ENCODE data around the gene LRP8.

LRP8 gene

DNA sequence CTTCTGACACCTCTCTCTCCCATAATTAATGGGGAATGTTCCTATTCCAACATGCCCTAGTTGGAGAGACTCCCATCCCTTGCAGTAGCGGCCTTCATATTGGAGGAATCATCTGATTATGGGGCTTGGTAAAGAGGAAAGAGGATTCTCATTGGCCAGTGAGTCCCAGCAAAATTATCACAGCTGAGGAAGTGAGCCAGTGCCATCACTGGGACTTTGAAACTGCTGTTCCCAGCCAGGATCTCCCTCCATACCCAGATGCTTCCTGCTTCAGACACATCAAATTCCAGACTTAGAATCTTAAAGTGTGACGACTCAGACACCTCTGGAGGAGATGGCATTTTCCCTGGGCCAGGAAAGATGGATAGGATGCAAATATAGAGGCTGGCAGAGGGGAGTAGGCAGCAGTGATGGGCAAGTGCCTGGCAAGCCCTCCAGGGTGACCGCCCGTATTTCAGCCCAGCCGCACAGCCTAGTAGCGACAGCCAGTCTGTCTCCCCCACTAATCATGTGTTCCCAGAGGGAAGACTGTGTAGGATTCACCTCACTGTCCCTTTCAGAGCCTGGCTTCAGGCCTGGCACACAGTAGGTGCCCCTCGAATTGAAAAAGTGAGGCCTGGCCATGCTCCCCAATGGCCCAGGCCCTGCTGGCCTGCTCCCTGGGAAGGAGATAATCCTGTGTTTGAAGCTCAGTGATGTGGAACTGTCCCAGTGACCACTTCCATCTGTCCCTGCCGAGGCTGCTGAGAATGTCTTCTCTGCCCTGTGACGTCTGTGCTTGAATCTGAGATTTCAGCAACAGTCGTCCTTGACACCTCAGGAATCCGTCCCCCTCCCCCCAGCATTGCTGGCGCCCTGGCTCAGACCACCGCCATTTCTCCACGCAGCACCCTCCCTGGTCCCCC, 48.3 kb downstream of the LRP8 start:
- DNase-seq: no peak

DNA sequence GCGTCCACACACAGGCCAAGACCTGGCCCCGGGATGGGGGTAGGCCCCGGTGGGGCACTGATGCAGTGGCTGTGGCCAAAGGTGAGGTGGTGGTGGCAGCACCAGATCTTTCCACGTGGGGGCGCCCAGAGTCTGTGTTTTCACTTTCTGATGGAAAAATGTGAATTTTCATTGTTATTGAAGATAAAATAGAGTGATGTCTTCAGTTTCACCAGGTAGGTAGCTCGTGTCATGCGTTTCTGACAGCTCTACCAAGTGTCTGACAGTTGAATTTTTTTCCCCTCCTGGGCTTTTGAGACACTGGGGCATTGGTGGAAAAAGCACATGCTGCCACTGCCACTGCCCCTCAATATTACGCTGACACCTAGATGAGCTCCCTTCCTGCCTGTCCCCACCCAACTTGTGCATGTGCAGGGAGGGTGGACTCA, 49.6 kb downstream of the LRP8 start:
- DNase-seq: no peak

DNA sequence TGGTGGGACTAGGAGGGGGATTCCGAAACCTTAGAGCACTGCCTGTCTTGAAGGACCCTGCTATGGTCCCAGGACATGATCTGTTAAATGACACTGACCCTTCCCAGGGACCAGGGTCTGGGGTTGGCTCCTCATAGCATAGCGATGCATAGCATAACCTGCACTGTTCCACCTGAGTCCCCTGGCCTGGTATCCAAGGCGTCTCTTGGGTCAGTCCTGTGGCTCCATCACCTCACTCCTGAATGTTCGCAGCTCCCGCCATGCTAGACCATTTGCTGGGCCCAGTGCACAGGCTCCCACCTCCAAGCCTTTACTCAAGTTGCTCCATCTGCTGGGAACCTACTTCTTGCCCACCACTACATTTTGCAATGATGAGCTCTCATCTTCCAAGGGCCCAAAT, 50.5 kb downstream of the LRP8 start:
- no peak for DNase-seq

DNA sequence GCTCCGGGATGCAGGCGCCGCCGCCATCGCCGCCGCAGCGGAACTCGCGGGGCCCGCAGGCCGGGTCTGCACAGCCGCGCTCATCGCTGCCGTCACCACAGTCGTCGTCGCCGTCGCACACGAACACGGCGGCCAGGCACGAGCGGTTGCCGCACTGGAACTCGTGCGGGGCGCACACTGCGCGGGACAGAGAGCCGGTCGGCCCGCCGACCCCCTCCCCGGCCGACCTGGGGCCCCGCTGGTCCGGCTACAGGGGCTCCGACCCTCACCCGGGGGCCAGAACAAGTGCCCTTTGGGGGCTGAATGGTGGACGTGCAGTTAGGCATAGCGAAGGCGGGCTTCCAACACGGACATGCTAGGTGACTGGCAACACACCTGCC, 51.0 kb downstream of the LRP8 start:
- DNase-seq: no peak

GRCh38 chr1:53276153-53276901, 51.5 kb downstream of the LRP8 start:
- DNase-seq: no peak

DNA sequence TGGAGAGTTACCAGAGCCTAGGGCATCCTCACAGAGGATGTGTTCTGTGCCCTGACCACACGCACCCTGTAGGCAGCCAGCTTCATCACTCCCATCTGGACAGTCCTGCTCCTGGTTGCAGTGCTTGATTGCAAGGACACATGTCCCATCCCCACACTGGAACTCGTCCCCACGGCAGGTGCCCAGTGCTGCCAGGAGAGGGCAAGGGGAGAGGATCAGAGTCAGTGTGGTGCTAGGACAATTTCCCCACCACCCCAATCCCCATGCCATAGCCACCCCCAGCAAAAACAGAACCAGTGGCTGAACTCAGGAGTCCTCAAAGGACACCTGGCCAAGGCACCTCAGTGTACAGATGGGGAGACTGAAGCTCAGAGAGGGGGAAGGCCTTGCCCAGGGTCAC, 52.3 kb downstream of the LRP8 start:
- no peak for DNase-seq

- DNase-seq: no peak
Observed at GRCh38 chr1:53274541-53275185, 53.2 kb downstream of the LRP8 start.

DNA sequence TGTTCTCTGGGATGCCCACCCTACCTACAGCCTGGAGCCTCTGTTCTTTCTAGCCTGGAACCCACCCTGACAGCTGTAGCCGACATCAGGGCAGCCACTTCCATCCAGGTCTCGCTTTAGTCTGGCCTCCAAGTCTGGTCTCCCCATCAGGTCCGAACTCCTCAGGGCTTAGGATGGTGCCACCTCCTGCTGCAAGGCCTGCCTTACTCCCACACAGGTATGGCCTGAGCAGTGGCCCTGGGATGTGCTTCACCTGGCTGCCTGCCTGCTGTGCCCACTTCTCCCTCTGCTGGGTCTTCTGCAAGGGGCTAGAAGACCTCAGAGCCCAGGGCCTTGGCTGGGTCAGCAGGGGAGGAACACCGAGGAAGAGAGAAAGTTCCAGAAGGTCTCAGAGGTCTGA, 53.8 kb downstream of the LRP8 start:
- DNase-seq: no peak

GRCh38 chr1:53273526-53273925, 54.3 kb downstream of the LRP8 start:
- no peak for DNase-seq

GRCh38 chr1:53272349-53272748, 55.5 kb downstream of the LRP8 start:
- no peak for DNase-seq

DNA sequence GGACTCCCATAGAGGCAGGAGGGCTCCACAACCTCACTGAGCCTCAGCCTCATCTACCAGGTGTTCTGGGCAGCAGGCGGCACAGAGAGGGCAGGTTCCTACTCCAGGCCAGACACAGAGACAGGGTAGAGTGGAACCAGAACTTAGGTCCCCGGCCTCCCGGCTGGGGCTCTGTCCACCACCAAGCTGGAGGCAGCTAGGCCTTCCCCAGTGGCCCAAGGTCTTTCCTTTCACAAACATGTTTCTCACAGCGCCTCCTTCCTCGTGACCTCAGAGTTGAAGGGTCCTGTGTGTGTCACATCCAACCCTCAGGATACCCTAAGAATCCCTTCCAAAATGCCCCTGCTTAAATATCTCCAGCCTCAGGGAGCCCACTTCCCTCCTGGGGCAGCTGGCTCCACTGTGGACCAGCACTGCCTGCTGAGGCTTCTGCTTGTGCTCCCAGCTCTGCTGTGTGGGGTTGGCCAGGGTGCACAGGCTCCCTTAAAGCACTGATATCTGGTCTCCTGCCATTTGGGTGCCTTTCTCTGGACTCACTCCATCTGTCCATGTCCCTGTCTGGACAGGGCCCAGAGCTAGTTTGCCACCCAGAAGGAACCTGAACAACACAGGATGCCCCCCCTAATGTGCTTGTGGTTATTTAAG, 56.3 kb downstream of the LRP8 start:
- DNase-seq: no peak

DNA sequence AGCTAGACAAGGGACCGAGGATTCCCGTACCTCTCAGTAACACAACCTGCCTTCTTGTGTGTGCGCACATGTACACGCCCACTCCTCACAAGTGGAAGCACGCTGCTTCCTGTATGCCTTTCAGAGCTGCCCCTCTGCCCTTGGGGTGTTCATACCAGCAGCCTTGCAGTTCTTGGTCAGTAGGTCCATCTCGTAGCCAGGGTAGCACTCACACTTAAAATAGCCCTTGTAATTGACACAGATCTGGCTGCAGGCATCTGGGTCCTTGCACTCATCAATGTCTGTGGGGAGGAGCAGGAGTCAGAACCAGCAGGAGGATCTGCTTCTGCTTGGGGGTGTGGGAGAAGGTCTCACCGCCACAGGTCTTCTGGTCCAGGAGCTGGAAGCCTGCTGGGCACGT, 57.0 kb downstream of the LRP8 start:
- no peak for DNase-seq

- DNase-seq: no peak
Observed at GRCh38 chr1:53270107-53270506, 57.8 kb downstream of the LRP8 start.

GRCh38 chr1:53267761-53268160, 60.1 kb downstream of the LRP8 start:
- DNase-seq: no peak

GRCh38 chr1:53266038-53266437, 61.8 kb downstream of the LRP8 start:
- no peak for DNase-seq

DNA sequence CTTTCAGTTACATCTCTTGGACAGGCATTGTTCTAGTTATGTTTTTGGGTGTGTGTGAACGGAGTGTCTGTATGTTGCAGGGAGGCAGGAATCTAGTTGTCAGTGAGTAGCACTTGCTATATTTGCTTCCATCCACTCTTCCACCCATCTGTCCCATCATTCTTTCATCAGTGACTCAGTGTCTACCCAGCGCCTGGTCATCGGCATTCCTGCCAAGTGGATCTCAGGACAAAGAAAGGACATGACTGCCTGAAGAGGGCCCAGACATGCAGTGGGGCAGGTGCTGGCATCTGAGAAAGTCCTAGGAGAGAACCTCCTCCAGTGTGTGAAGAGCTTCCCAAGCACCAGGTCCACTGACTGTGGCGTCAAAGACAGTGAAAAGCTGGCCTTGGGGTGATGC, 62.3 kb downstream of the LRP8 start:
- DNase-seq: no peak

DNA sequence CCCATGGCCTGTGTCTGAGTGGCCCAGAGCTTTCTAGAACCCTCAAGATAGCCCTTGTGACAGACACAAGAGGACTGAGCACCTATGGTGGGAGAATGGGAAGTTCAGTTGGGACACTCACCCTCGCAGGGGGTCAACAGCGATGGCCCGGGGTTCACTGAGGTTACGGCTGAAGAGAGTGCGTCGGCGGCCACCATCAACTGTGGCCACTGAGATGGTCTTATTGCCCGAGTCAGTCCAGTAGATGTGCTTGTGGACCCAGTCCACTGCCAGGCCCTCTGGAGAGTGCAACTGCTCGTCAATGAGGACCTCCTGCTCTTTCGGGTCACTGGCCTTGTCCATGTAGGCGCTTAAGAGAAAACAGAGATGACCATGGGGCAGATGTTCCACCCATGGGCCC, 63.8 kb downstream of the LRP8 start:
- no peak for DNase-seq

DNA sequence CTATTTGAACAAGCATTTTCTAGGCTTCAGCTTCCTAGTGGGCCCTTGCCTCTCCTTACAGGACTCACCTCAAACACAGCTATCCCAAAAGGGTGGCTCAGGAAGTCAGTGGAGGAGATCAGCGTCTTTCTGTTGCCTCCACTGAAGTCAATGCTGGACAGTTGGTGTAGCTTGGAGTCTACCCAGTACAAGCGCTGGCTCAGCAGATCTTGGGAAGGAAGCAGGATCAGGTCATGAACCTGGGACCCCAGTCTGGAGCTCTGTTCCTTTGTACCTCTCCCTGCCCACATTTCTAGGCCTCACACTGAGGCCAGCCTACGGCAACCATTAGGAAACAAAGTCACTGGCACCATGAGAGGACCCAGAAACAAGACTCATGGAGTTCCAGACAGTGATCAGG, 65.9 kb downstream of the LRP8 start:
- no peak for DNase-seq

GRCh38 chr1:53260631-53261247, 67.1 kb downstream of the LRP8 start:
- DNase-seq: no peak

- no peak for DNase-seq
Observed at GRCh38 chr1:53259932-53260331, 67.9 kb downstream of the LRP8 start.

DNA sequence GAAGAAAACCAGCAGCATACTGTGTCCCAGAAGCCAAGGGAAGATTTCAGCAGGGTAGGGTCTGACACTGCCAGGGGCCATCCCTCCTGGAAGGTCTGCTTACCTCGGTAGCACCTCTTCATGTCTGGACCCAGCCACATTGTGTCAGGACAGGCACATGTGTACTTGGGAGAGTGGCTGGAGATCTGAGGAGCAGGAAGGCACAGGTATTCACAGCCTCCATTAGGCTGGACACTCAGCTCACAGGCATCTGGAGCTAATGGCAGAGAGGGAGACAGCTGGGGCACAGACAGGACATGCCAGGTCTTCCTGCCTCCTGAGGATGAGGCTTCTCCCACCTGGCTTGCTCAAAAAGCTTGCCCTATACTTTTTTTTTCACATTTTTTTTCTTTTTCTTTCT, 69.7 kb downstream of the LRP8 start:
- DNase-seq: no peak

DNA sequence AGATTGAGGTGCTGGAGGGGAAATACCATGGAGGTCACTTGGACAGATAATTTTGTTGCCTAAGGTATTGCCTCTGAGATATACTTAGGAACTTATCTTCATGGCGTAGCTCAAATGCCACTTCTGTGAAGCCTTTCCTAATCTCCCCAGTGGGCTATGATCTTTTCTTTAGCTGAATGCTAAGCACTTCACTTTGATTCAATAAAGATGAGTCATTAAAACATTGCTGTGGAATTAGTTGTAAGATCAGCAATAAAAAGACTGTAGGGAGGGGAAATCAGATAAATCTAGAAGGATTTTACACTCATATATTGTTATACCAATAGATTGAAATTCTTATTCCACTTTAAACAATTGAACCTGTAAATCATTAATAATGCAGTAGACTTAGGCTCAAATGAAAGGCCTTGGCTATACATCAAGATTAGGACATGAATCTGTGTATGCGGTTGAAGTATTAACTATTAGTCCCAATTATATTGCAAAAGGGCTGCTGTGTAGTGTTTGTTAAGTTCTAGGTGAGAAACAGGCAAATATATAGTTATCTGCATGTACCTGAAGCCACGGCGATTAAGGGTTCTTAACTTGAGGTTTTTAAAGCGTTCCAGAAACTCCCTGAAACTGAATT, 70.3 kb downstream of the LRP8 start:
- DNase-seq: no peak
